ENCODE measurements around the gene USP31.
"Not testable (repeated sequence)": the region's sequence is repeated elsewhere in the genome, so short reads cannot be mapped to it uniquely, and the experiment has no call there.

USP31 gene

GRCh38 chr16:23131931-23132621 lies 17.2 kb downstream of the USP31 start:
- DNase-seq (ENCODE audit: low read depth, low spot score) = no peak

- no peak for DNase-seq (ENCODE audit: low read depth, low spot score)
These were observed 17.8 kb downstream of the USP31 start for GRCh38 chr16:23131436-23131835.

GRCh38 chr16:23131036-23131435 lies 18.2 kb downstream of the USP31 start:
- DNase-seq (ENCODE audit: low read depth, low spot score) = no peak

DNA sequence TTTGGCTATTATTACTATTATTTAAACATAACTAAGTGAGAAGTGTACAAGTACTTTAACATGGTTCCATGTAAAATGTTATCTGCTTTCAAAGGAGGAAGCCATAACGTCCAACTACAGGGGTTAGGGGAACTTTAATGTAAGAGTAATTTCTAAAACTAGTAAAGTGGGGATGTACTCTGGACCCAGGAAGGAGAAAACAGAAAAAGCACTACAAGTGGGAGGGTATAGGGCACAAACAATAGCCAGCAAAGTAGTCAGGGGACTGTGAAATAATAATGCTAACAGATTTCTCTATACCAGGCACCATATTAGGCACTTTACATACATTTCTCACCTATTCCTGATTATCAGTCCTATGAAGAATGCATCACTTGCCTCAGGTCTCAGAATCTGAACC lies 19.6 kb downstream of the USP31 start:
- DNase-seq (ENCODE audit: low read depth, low spot score) = no peak

DNA sequence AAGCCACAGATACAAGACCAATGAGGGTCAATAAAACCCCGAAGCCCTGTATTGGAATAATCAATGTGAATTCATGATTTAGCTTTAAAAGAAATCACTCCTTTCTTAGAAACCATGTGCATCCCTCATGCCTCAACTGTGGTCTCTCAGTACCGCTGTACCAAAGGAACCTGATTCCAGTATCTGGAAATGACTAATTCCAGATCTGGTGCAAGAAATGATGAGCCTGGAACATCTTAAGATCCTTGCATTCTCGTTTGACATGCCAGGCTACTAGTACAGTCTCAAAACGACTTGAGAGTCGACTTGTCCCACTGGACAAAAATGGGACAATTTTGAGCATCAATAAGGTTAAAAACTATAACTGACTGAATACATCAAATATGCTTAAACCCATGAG lies 21.2 kb downstream of the USP31 start:
- DNase-seq (ENCODE audit: low read depth, low spot score) = no peak

DNA sequence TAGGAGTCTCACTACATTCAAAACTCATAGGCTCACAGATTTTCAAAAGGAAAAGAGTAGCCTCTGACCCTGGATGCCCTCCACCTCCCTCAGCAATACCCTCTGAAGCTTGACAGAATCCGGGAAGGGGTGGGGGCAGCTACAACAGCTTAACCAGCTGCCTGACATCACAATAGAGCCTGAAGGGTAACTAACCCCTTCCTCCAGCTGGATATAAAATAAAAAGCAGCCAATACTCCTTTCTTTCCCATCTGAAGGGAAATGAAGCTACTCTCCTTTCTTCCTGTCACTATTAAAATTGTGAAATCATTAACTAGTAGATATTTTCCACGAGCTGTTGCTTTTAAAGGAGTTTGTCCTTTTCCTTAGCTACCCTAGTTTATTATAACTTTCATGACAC lies 24.0 kb downstream of the USP31 start:
- DNase-seq (ENCODE audit: low read depth, low spot score) = no peak

DNA sequence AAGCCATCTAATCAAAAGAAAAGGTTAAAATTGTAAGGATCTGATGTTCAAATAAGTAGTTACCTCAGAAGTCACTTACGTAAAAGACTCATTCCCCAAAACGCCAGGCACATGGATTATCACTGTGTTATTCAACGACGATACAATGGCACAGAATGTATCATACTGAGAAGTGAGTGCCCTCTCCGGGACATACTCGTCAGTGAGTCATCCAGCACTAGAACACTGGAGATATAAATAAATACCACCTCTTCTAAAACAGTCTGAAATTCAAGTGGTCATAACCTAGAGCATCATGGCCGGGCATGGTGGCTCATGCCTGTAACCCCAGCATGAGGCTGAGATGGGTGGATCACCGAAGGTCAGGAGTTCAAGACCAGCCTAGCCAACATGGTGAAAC lies 24.9 kb downstream of the USP31 start:
- DNase-seq (ENCODE audit: low read depth, low spot score) = no peak

- DNase-seq (ENCODE audit: low read depth, low spot score) = no peak
These were observed 27.1 kb downstream of the USP31 start for GRCh38 chr16:23122144-23122543.

DNA sequence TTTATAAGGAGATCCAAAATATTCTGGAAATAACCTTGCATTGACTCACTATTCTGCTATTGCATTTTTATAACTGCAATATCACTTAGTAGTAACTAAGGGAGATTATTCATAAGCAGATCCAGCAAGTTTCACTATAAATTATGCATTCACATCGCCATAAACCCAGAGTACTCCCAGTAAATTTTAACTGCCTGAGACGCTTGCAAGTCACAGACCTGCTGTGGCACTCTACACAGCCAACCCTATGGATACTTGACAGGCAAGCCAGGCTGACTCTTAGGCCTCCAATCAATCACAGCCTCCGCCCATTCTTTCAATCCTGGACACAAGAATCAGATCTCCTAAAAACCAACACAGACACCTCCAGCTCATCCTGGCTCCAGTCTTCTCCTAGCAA lies 28.2 kb downstream of the USP31 start:
- DNase-seq (ENCODE audit: low read depth, low spot score) = no peak

- DNase-seq (ENCODE audit: low read depth, low spot score) = no peak
These were observed 28.7 kb downstream of the USP31 start for GRCh38 chr16:23120562-23120961.

DNA sequence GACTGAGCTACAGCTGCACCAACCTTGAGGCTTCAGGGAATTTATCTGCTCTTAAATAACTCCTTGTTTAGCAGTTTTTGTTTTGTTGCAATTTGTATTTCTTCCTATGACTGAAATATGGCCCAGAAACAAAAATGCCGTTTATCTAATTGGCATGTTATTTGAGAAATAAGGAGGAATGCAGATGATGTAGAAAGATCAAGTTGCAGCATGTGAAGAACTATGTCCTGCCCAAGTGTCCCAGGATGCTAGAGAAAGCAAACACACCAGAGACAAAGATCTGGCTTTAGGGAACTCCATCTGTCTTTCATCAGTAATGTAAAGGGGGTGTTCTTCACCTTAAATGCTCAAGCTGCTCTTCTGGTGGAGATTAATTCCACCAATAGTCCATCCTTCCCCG lies 29.7 kb downstream of the USP31 start:
- DNase-seq (ENCODE audit: low read depth, low spot score) = no peak

DNA sequence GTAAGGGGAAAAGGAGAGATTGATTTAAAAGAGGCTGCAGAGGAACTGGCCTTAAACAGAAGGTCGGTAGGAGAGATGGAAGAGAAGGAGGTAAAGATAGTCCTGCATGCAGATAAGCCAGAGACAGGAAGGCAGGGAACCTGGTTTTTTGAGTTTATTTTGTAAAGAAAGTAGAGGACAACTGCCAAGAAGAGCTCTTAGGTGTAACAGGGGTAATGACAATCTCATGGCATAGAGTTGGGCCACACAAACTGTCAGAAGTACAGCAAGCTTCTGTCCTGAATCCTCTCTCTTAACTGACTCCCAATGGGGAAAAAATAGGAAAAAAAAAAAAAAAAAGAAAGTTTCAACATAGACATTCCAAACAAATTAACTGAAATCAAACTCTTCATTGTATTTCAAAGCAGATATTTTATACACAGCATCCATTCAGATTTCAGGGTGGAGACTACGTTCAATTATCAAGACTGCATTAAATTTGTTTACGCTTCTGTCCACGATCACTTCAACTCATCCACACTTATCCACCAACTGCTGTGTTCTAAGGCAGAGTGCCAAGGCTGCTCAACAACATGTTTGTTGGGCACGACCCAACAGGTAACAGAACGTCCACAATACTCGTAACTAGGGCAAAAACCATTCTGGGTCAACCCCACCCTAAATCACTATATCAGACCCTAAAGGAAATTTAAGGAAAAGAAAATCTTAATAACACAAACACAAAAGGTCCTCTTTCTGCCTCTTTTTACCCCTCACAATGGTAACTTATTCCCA lies 34.9 kb downstream of the USP31 start:
- no peak for DNase-seq (ENCODE audit: low read depth, low spot score)

DNA sequence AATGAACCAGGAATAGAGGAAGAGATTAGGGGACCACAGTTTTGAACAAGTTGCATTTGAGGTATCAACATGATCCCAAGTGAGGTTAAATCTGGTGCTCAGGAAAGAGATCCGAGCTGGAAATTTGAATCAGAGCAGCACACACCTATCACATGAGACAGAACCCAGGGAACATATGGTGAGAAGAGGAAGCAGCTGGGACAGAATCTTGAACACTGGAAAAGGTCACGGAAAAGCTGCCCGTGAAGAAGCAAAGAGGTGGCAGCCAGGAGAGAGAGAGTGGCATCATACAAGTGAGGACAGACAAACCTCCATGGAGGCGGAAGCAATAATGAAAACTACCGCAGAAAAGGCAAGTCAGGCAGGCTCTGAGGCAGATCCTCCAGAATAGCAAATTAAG lies 36.1 kb downstream of the USP31 start:
- no peak for DNase-seq (ENCODE audit: low read depth, low spot score)

- no peak for DNase-seq (ENCODE audit: low read depth, low spot score)
These were observed 38.9 kb downstream of the USP31 start for GRCh38 chr16:23110257-23110899.

- no peak for DNase-seq (ENCODE audit: low read depth, low spot score)
These were observed 41.3 kb downstream of the USP31 start for GRCh38 chr16:23107936-23108335.

DNA sequence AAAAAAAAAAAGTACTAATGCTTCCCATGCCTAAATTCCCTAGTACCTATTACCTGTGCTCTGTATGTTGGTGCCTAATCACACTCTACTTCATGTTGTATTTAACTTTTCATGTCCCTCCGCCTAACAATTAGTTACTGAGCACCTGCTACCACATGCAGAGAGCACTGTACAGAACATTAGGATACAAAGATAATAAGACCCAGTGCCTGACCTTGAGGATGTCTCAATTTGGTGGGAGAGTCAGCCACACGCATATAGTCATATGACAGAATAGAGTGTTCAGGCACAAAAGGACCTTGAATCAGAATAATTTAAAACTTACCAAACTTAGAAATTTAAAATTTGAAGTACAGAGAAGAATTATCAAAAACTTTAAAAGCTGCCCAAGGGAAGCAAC lies 42.1 kb downstream of the USP31 start:
- DNase-seq (ENCODE audit: low read depth, low spot score) = no peak

DNA sequence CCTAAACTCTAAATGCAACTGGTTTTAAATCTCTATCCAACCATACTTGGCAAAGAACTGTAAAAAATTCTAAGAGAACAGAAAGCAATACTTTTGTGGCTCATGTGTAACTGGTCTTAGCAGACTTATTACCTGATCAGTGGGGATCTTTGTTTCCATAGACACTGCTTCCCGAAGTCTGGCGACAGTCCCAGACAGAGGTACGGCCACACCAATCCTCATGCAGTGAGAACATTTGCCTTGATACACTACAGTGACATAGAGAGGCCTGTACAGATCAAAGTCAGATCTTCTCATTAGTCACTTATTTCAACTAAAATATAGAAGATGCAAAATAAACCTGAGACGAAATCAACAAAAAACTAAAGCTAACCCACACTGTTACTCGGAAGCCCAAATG lies 43.9 kb downstream of the USP31 start:
- DNase-seq (ENCODE audit: low read depth, low spot score) = no peak

- DNase-seq (ENCODE audit: low read depth, low spot score) = no peak
These were observed 45.0 kb downstream of the USP31 start for GRCh38 chr16:23104032-23104955.

DNA sequence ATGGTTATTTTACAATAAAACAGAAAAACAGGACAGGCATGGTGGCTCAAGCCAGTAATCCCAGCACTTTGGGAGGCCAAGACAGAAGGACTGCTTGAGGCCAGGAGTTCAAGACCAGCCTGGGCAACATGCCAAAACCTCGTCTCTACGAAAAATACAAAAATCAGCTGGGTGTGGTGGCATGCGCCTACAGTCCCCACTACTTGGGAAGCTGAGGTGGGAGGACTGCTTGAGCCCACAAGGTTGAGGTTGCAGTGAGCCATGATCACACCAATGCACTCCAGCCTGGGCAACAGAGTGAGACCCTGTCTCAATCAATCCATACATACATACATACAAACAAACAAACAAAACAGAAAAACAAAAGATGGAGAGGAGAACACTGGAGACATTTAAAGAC lies 45.6 kb downstream of the USP31 start:
- no peak for DNase-seq (ENCODE audit: low read depth, low spot score)

GRCh38 chr16:23101012-23101550 lies 48.2 kb downstream of the USP31 start:
- DNase-seq (ENCODE audit: low read depth, low spot score) = no peak

DNA sequence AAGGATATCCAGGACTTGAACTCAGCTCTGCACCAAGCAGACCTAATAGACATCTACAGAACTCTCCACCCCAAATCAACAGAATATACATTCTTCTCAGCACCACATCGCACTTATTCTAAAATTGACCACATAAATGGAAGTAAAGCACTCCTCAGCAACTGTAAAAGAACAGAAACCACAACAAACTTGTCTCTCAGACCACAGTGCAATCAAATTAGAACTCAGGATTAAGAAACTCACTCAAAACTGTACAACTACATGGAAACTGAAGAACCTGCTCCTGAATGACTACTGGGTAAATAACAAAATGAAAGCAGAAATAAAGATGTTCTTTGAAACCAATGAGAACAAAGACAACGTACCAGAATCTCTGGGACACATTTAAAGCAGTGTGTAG lies 52.8 kb downstream of the USP31 start:
- DNase-seq (ENCODE audit: low read depth, low spot score) = not testable (repeated sequence)

- DNase-seq (ENCODE audit: low read depth, low spot score) = not testable (repeated sequence)
These were observed 55.1 kb downstream of the USP31 start for GRCh38 chr16:23094136-23094535.

Data from activated CD4-positive, CD25-positive, alpha-beta regulatory T cell treated with anti-CD3 and anti-CD28 coated beads, Interleukin-2, amount 50 U/mL, for 16 hours (primary cell).